Spinal cord (tissue), 10 donors: ENCODE results near the gene HIVEP2. TPM values are rescaled to one million over a fixed set of nuclear protein-coding genes. Genes with fewer than 3 reads are reported as not detected.
A peak's percentile ranks its signal among the peaks of the same experiment; 100 is the strongest.

Source experiments
- DNase-seq, 6 donors: peaks; one replicate each; pipeline versions ENCODE4 v3.0.0 to v3.0.0-alpha.2; 2013 to 2015; ENCODE audit warnings: low spot score in 6 of 6, low read depth in 4 of 6
- H3K27ac ChIP-seq: one replicate; pipeline ENCODE4 v1.5.1; 2013; ENCODE audit warnings: low read depth, low read length, control low read depth
- H3K27me3 ChIP-seq: one replicate; pipeline ENCODE4 v1.6.1; 2013; ENCODE audit warnings: low read length; ENCODE audit not compliant: control insufficient read depth, insufficient read depth
- H3K36me3 ChIP-seq: one replicate; pipeline ENCODE4 v1.6.1; 2013; ENCODE audit warnings: low read length; ENCODE audit not compliant: control insufficient read depth, insufficient read depth
- H3K4me1 ChIP-seq: one replicate; pipeline ENCODE4 v1.6.1; 2013; ENCODE audit warnings: low read length; ENCODE audit not compliant: control insufficient read depth, insufficient read depth
- H3K4me3 ChIP-seq: one replicate; pipeline ENCODE4 v1.5.1; 2013; ENCODE audit warnings: low read depth, low read length, control low read depth
- H3K9me3 ChIP-seq: one replicate; pipeline ENCODE4 v1.6.1; 2013; ENCODE audit warnings: low read length; ENCODE audit not compliant: control insufficient read depth, insufficient read depth
- WGBS: methylation state at CpG from one replicate; pipeline ENCODE4 v1.1.5; 2013; ENCODE audit warnings: missing lambda C conversion rate; ENCODE audit not compliant: insufficient coverage; 5-methylcytosine and 5-hydroxymethylcytosine counted together
- polyA plus RNA-seq, 2 donors: library from polyadenylated mRNA; unstranded; fragments of 120-200 nt; gene quantifications; one replicate each; pipeline ENCODE4 v1.2.1, GENCODE V29; 2013; ENCODE audit not compliant: insufficient read length in 2 of 2
- total RNA-seq, 2 donors: library from RNA; depleted of rRNA in 1 of 2; stranded (reverse); fragments of 120-200 nt in 1 of 2; fragments of >200 nt in 1 of 2; gene quantifications; one replicate each; pipeline versions ENCODE4 v1.2.3 to v1.2.4, GENCODE V29; 2013 to 2014
- donor health status: healthy.

HIVEP2 gene
- total and polyA plus RNA-seq, 4 donors = 22.9 to 53.8 (median 28.2) TPM

DNA sequence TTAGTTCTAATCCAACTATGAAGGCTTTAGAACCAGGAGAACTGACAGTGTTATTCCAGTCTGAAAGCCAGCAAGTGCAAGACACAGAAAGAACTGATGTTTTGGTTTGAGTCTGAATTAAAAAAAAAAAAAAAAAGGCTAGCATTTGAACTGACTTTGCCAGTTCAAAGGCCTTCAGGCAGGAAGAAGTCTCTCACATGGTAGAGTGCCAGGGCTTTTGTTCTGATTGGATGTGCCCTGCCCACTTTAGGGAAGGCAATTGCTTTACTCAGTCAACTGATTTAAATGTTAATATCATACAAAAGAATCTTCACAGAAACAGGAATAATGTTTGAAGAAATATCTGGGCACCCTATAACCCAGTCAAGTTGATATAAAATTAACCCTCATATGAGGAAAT, 212.2 kb downstream of the HIVEP2 start:
- H3K27ac ChIP-seq = no peak overlapping the region
- H3K27me3 ChIP-seq = no peaks in the 10 kb centered on the region
- H3K4me1 ChIP-seq = no peaks in the 10 kb centered on the region
- no peaks in the 10 kb centered on the region for H3K9me3 ChIP-seq
- no peak for DNase-seq
- H3K4me3 ChIP-seq = no peak overlapping the region
- H3K36me3 ChIP-seq = no peaks in the 10 kb centered on the region

DNA sequence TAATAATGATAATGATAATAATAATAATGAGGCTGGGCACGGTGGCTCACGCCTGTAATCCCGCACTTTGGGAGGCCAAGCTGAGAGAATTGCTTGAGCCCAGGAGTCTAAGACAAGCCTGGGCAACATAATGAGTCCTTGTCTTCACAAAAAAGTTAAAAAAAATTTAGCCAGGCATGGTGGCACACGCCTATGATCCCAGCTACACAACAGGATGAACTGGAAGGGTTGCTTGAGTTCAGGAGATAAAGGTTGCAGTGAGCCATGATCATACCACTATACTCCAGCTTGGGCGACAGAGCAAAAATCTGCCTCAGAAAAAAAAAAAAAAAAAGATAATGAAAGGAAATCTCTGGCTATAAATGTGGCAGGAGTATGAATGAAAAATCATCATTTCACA, 213.4 kb downstream of the HIVEP2 start:
- WGBS = no CpG with 5 or more reads among the region's 5 CpGs
- H3K9me3 ChIP-seq = no peaks in the 10 kb centered on the region
- H3K4me3 ChIP-seq = no peak overlapping the region
- no peaks in the 10 kb centered on the region for H3K4me1 ChIP-seq
- no peaks in the 10 kb centered on the region for H3K36me3 ChIP-seq
- no peak overlapping the region for H3K27ac ChIP-seq
- no peak for DNase-seq
- H3K27me3 ChIP-seq = no peaks in the 10 kb centered on the region

DNA sequence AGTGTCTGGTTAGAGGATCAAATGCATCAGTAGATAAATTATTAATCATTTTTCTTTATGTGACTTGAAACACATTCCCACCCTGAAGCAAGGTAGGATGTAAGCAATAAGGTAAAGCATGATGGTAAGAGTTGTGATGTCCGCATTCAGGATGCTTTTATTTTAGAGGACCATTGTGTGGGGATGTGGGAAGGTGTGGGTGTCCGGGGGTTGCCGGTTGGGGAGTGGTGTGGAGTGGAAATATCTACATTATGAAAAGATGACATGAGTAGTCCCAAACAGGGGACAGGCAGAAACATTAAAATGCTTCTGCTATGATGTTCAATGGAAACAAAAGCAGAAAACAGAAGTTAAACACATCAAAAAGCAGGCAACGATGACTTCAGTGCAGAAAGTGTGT, 215.4 kb downstream of the HIVEP2 start:
- Histone ChIP-seq H3K4me1 (no peaks in the 10 kb centered on the region), H3K27ac (no peak overlapping the region), H3K27me3 (no peaks in the 10 kb centered on the region), H3K9me3 (no peaks in the 10 kb centered on the region), H3K4me3 (no peak overlapping the region), H3K36me3 (no peaks in the 10 kb centered on the region)
- DNase-seq = no peak
- 94% methylated on average over 3 of the region's 4 CpGs for WGBS

DNA sequence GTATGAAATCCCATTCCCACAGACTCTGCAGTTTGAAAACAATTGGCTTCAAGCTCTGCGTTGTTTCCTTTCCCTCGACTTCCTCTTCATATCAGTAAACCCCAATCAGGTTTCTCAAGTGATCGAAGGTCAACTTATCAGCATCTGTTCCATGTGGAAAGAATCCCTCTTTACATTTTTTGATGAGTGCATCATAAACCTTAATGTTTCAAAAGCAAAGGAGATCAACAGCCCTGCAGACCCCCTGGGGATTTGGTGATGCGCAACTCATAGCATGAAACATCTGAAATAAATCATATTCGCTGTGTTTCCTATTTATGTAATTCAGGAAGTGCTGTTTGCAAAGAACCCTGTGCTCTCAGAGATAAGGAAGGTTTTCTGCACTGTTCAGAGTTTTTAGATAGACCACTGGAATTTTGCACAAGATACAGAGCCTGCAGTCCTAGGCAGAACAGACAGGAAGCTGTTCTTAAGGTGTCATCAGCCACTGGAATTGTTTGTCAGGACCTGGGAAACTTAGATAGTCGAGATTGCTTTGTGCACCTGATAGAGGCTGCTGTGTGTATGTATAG, 216.0 kb downstream of the HIVEP2 start:
- H3K4me3 ChIP-seq = no peak overlapping the region
- peak in 1 of 6 donors; percentile 32 for DNase-seq
- no peaks in the 10 kb centered on the region for H3K36me3 ChIP-seq
- WGBS = 71% methylated on average over 4 of the region's 6 CpGs
- H3K4me1 ChIP-seq = no peaks in the 10 kb centered on the region
- no peak overlapping the region for H3K27ac ChIP-seq
- H3K27me3 ChIP-seq = no peaks in the 10 kb centered on the region
- H3K9me3 ChIP-seq = no peaks in the 10 kb centered on the region

DNA sequence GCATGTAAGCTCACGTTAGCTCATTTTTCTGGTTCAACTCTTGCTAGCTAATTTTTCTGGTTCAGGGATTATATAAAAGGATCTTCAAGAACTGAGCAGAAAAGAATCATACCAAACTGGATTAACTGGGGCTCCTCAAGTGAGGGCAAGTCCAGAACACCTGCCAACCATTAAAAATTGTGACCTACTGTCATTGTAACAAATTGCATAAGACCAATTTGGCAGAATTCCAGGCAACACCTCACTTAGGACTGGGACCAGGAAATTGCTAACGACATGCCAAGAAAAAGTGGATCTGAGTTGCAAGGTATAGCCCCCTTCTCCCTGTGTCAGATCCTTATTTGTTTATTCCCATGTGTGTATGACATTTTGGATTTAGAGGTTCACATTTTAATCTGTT, 216.6 kb downstream of the HIVEP2 start:
- H3K36me3 ChIP-seq = no peaks in the 10 kb centered on the region
- no peak for DNase-seq
- WGBS = no CpG with 5 or more reads among the region's 2 CpGs
- no peak overlapping the region for H3K4me3 ChIP-seq
- no peaks in the 10 kb centered on the region for H3K4me1 ChIP-seq
- H3K27me3 ChIP-seq = no peaks in the 10 kb centered on the region
- H3K27ac ChIP-seq = no peak overlapping the region
- H3K9me3 ChIP-seq = no peaks in the 10 kb centered on the region

DNA sequence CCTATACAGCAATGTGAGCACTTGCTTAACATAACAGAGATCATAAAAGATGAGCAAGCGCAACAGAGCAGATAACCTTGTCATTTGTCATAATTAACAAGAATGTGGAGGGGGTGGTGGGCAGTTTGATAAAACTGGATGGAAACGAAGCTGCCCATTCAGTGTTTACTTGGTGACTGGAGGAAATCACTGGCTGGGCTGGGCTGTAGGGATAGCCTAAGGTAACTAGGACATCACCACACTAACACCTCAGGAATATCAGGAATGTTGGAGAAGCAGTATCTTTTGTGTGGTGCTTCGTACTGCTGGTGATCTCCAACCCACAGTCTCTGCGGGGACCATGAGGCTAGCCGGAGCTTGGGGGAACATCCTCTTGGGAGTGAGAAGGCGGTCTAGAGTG, 218.4 kb downstream of the HIVEP2 start:
- Histone ChIP-seq H3K36me3 (no peaks in the 10 kb centered on the region), H3K4me1 (no peaks in the 10 kb centered on the region), H3K4me3 (no peak overlapping the region), H3K9me3 (no peaks in the 10 kb centered on the region), H3K27ac (no peak overlapping the region), H3K27me3 (no peaks in the 10 kb centered on the region)
- WGBS = 100% methylated on average over 2 of the region's 6 CpGs
- no peak for DNase-seq

DNA sequence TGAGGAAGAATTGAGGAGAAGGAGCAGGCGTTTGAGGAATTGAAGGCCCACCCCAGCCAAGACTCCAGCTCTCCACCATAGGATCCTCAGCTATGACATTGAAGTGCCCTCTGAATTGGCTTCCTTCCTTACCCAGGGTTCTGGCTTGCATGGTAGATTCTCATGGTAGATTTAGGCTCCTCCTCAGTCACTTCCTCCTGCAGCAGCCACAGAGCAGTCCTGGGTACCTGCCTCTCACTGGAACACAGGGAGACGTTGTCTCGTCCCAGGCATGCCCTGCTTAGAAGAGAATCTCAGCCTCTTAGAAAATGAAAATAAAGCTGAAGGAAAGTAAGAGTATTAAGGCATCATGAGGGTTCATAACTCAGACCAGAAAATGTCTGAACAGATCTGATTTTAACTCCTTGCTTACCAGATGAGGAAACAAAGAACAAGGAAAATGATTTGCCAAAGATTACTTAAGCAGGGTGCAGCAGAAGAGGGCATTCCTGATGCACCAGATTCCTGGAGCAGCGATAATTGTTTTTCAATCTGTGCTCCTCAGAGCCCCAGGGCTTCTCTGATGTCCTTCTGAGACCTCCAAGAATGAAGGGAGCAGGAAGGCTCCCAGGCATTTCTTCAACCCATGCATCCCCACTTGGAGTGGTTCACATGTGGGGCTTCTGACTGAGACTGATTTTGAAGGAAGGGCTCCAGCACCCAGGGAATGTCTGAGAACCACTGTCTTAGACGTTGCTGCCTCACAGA, 219.8 kb downstream of the HIVEP2 start:
- no peak for DNase-seq
- no peaks in the 10 kb centered on the region for H3K9me3 ChIP-seq
- no peak overlapping the region for H3K27ac ChIP-seq
- no peaks in the 10 kb centered on the region for H3K27me3 ChIP-seq
- no peaks in the 10 kb centered on the region for H3K4me1 ChIP-seq
- H3K36me3 ChIP-seq = no peaks in the 10 kb centered on the region
- H3K4me3 ChIP-seq = no peak overlapping the region
- WGBS = 100% methylated on average over 1 of the region's 5 CpGs

DNA sequence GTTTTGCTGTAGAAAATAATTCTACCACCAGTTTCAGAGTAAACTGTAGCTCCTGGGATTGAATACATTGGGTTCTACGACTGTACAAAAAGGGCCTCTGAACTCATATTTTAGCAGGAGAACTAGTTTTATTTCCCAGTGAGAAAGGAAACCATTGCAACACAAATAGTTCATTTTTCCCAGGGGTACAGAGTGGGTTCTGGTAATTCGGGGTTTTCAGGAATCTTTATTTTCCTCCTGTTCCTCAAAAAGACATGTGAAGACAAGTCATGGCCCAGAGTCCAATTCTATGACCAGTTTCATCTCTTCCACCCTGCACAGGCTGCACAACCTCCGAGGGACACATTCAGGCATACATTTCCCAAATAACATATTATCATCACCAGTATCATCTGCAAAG, 222.1 kb downstream of the HIVEP2 start:
- H3K27me3 ChIP-seq = no peaks in the 10 kb centered on the region
- DNase-seq = no peak
- WGBS = 100% methylated on average over 1 of the region's 3 CpGs
- no peaks in the 10 kb centered on the region for H3K36me3 ChIP-seq
- no peak overlapping the region for H3K27ac ChIP-seq
- H3K4me1 ChIP-seq = no peaks in the 10 kb centered on the region
- H3K4me3 ChIP-seq = no peak overlapping the region
- no peaks in the 10 kb centered on the region for H3K9me3 ChIP-seq

DNA sequence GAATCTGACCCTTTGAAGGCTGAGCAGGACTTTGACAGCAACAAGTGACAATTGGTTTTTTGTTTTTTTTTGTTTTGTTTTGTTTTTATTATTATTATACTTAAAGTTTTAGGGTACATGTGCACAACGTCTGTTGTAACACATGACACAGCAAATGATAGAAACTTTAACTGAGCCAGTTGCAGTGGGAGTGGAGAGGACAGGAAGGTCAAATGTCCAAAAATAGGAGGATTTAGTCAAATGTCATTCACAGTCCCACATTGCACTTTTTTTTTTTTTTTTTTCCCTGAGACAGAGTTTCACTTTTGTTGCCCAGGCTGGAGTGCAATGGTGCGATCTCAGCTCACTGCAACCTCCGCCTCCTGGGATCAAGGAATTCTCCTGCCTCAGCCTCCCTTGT, 223.0 kb downstream of the HIVEP2 start:
- H3K27me3 ChIP-seq = no peaks in the 10 kb centered on the region
- H3K27ac ChIP-seq = no peak overlapping the region
- H3K4me3 ChIP-seq = no peak overlapping the region
- DNase-seq = no peak
- 100% methylated on average over 2 of the region's 3 CpGs for WGBS
- H3K9me3 ChIP-seq = no peaks in the 10 kb centered on the region
- H3K36me3 ChIP-seq = no peaks in the 10 kb centered on the region
- H3K4me1 ChIP-seq = no peaks in the 10 kb centered on the region

DNA sequence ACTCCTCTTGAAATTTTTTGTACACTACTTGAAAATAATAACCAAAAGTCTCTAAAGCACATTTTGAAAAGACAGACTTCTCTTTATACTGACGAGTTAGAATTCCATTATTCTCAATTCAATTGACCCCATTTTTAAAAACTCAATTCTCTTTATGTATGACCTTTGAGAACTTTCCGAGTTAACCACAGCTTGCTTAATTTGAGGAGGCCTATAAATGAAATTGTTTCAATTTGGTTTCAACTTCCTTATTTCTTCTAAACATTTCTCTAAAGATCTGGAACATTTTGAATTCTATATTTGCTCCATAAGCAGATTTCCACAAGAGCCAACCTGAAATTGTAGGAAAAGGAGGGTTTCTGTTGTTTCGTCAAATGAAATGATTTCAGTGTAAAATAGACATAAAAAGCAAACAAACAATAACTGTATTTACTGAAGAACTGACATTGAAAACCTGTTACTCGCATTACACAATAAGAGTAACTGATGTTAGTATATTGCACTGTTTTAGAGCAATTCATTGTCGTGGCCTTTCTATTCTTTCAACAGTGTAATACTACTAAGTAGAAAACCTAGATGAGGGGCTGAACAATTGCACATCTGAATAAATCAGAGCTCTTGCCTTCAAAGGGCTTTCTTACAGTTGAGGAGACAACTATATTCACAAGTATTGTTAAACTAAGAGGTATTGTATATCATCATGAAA, 223.6 kb downstream of the HIVEP2 start:
- Histone ChIP-seq H3K27me3 (no peaks in the 10 kb centered on the region), H3K27ac (no peak overlapping the region), H3K4me3 (no peak overlapping the region), H3K9me3 (no peaks in the 10 kb centered on the region), H3K4me1 (no peaks in the 10 kb centered on the region), H3K36me3 (no peaks in the 10 kb centered on the region)
- WGBS = no CpG with 5 or more reads among the region's 5 CpGs
- DNase-seq = no peak
